HUES6 (cell line): ENCODE results near the gene CD79B.
"Not testable (repeated sequence)": the region's sequence is repeated elsewhere in the genome, so short reads cannot be mapped to it uniquely, and the experiment has no call there.

Source experiments
- H3K27ac ChIP-seq: 2 replicates; pipeline ENCODE4 v1.7.0; 2013; ENCODE audit warnings: low read depth, mild to moderate bottlenecking, low read length, inconsistent platforms
- H3K27me3 ChIP-seq: 2 replicates; pipeline ENCODE4 v1.6.1; 2013; ENCODE audit warnings: low read length; ENCODE audit not compliant: control insufficient read depth, insufficient read depth
- H3K36me3 ChIP-seq: 2 replicates; pipeline ENCODE4 v1.6.1; 2013; ENCODE audit warnings: low read length; ENCODE audit not compliant: control insufficient read depth, insufficient read depth
- H3K4me1 ChIP-seq: 2 replicates; pipeline ENCODE4 v1.6.1; 2013; ENCODE audit warnings: low read length; ENCODE audit not compliant: control insufficient read depth, insufficient read depth
- H3K4me3 ChIP-seq: 2 replicates; pipeline ENCODE4 v1.5.1; 2013; ENCODE audit warnings: low read depth, low read length
- H3K9ac ChIP-seq: one replicate; pipeline ENCODE4 v1.6.1; 2013; ENCODE audit warnings: mild to moderate bottlenecking, low read length
- H3K9me3 ChIP-seq: 2 replicates; pipeline ENCODE4 v1.6.1; 2013; ENCODE audit warnings: low read depth, low read length; ENCODE audit not compliant: control insufficient read depth, insufficient read depth

The CD79B gene

GRCh38 chr17:63907161-63907778 lies 24.9 kb downstream of the CD79B start:
- H3K4me1 ChIP-seq, H3K9me3 ChIP-seq, H3K9ac ChIP-seq, H3K4me3 ChIP-seq, H3K27me3 ChIP-seq, H3K27ac ChIP-seq, H3K36me3 ChIP-seq: not testable (repeated sequence)

- not testable (repeated sequence) for H3K4me3 ChIP-seq, H3K27me3 ChIP-seq, H3K4me1 ChIP-seq, H3K27ac ChIP-seq, H3K9ac ChIP-seq, H3K9me3 ChIP-seq, H3K36me3 ChIP-seq
Observed at GRCh38 chr17:63904796-63905195, 27.3 kb downstream of the CD79B start.

GRCh38 chr17:63903787-63904201 lies 28.3 kb downstream of the CD79B start:
- H3K4me3 ChIP-seq, H3K9ac ChIP-seq, H3K9me3 ChIP-seq, H3K4me1 ChIP-seq, H3K27ac ChIP-seq, H3K27me3 ChIP-seq, H3K36me3 ChIP-seq: not testable (repeated sequence)

- not testable (repeated sequence) for H3K27me3 ChIP-seq, H3K9ac ChIP-seq, H3K9me3 ChIP-seq, H3K4me3 ChIP-seq, H3K4me1 ChIP-seq, H3K36me3 ChIP-seq, H3K27ac ChIP-seq
Observed at GRCh38 chr17:63901971-63902370, 30.2 kb downstream of the CD79B start.

GRCh38 chr17:63898899-63899798 lies 33.0 kb downstream of the CD79B start:
- H3K27ac ChIP-seq, H3K9me3 ChIP-seq, H3K4me1 ChIP-seq, H3K9ac ChIP-seq, H3K4me3 ChIP-seq, H3K27me3 ChIP-seq, H3K36me3 ChIP-seq: not testable (repeated sequence)

GRCh38 chr17:63896524-63897354 lies 35.4 kb downstream of the CD79B start, which contains the start of gene CSH1:
Gene CSH1 (minus strand): TSS chr17:63896574. CDS start chr17:63896511, 63 bp downstream.
- H3K36me3 ChIP-seq, H3K4me3 ChIP-seq, H3K9me3 ChIP-seq, H3K27me3 ChIP-seq, H3K27ac ChIP-seq, H3K9ac ChIP-seq, H3K4me1 ChIP-seq: not testable (repeated sequence)

- H3K4me1 ChIP-seq, H3K27me3 ChIP-seq, H3K36me3 ChIP-seq, H3K27ac ChIP-seq, H3K9ac ChIP-seq, H3K9me3 ChIP-seq, H3K4me3 ChIP-seq: not testable (repeated sequence)
Observed at GRCh38 chr17:63894821-63895220, 37.3 kb downstream of the CD79B start.

GRCh38 chr17:63894021-63894420 lies 38.1 kb downstream of the CD79B start:
- H3K27me3 ChIP-seq, H3K9ac ChIP-seq, H3K4me3 ChIP-seq, H3K9me3 ChIP-seq, H3K27ac ChIP-seq, H3K36me3 ChIP-seq, H3K4me1 ChIP-seq: not testable (repeated sequence)

GRCh38 chr17:63892316-63893037 lies 39.7 kb downstream of the CD79B start:
- H3K9ac ChIP-seq, H3K27me3 ChIP-seq, H3K4me1 ChIP-seq, H3K27ac ChIP-seq, H3K4me3 ChIP-seq, H3K36me3 ChIP-seq, H3K9me3 ChIP-seq: not testable (repeated sequence)

- not testable (repeated sequence) for H3K4me1 ChIP-seq, H3K27me3 ChIP-seq, H3K36me3 ChIP-seq, H3K9me3 ChIP-seq, H3K9ac ChIP-seq, H3K27ac ChIP-seq, H3K4me3 ChIP-seq
Observed at GRCh38 chr17:63889026-63889848, 42.9 kb downstream of the CD79B start.
